HG03439 (cell line): ENCODE data around the gene ARHGEF3.
A peak's percentile ranks its signal among the peaks of the same experiment; 100 is the strongest.

Experiments
- ATAC-seq: cut with Tn5 transposase; IDR thresholded peaks from one replicate; pipeline ENCODE4 v1.9.1; 2021; ENCODE audit warnings: mild to moderate bottlenecking, moderate library complexity; ENCODE audit not compliant: unreplicated experiment

ARHGEF3 gene

GRCh38 chr3:56689303-56689702, 112.4 kb downstream of the ARHGEF3 start:
- ATAC-seq = no peak

GRCh38 chr3:56688191-56688590, 113.6 kb downstream of the ARHGEF3 start:
- peak; percentile 73 for ATAC-seq

GRCh38 chr3:56684029-56684428, 117.7 kb downstream of the ARHGEF3 start:
- ATAC-seq = no peak

GRCh38 chr3:56683122-56683817, 118.5 kb downstream of the ARHGEF3 start, which contains the start of gene TASOR:
TSS of gene TASOR (minus strand) at chr3:56683265. CDS start at chr3:56683006, 259 bp downstream.
- peak; percentile 74 for ATAC-seq

- ATAC-seq = peak; percentile 73
Measured at GRCh38 chr3:56682462-56683121, 119.2 kb downstream of the ARHGEF3 start.

- no peak for ATAC-seq
Measured at GRCh38 chr3:56681984-56682461, 119.7 kb downstream of the ARHGEF3 start.

GRCh38 chr3:56680054-56680580, 121.6 kb downstream of the ARHGEF3 start:
- no peak for ATAC-seq
